ENCODE data around the gene PIP5KL1. TPM values are rescaled to one million over a fixed set of nuclear protein-coding genes. Genes with fewer than 3 reads are reported as not detected.

The PIP5KL1 gene
- total RNA-seq, 2 donors from 2014 or later, result 3.1 to 16.5 TPM

- no peak overlapping the region for H3K27ac ChIP-seq
- no peaks in the 10 kb centered on the region for H3K27me3 ChIP-seq (replicated peaks; ENCODE audit: insufficient read depth)
- WGBS, result 82% methylated on average over 14 of the region's 14 CpGs
- H3K4me1 ChIP-seq (replicated peaks), result peaks cover 8% of the 10 kb centered on the region
- intact Hi-C loops (cut with DNase I), result loop anchor here (5.0 kb wide), 1 partner anchor 139 kb away; the partner anchor contains the start of gene TOR2A
- H3K9me3 ChIP-seq, result no peaks in the 10 kb centered on the region
- no peak overlapping the region for H3K4me3 ChIP-seq
- no peak for DNase-seq (ENCODE audit: low spot score)
- TF ChIP-seq CTCF (IDR thresholded peaks at IDR 0.05), result no peak
- no peak for TF ChIP-seq POLR2AphosphoS5 (IDR thresholded peaks at IDR 0.05)
- no peak for TF ChIP-seq POLR2A (IDR thresholded peaks at IDR 0.05)
- no peaks in the 10 kb centered on the region for H3K36me3 ChIP-seq
These were observed 54.4 kb downstream of the PIP5KL1 start for GRCh38 chr9:127876026-127876763.

GRCh38 chr9:127875306-127875966, 55.1 kb downstream of the PIP5KL1 start:
- H3K27me3 ChIP-seq (replicated peaks; ENCODE audit: insufficient read depth), result no peaks in the 10 kb centered on the region
- WGBS, result 83% methylated on average over 10 of the region's 10 CpGs
- H3K4me1 ChIP-seq (replicated peaks), result peaks cover 8% of the 10 kb centered on the region
- H3K9me3 ChIP-seq, result no peaks in the 10 kb centered on the region
- intact Hi-C loops (cut with DNase I), result loop anchor here (5.0 kb wide), 1 partner anchor 138 kb away; the partner anchor contains the start of gene TOR2A
- H3K27ac ChIP-seq, result no peak overlapping the region
- DNase-seq (ENCODE audit: low spot score), result no peak
- H3K36me3 ChIP-seq, result no peaks in the 10 kb centered on the region
- no peak overlapping the region for H3K4me3 ChIP-seq
- TF ChIP-seq POLR2A (IDR thresholded peaks at IDR 0.05) (no peak), POLR2AphosphoS5 (IDR thresholded peaks at IDR 0.05) (no peak), CTCF (IDR thresholded peaks at IDR 0.05) (no peak)

DNA sequence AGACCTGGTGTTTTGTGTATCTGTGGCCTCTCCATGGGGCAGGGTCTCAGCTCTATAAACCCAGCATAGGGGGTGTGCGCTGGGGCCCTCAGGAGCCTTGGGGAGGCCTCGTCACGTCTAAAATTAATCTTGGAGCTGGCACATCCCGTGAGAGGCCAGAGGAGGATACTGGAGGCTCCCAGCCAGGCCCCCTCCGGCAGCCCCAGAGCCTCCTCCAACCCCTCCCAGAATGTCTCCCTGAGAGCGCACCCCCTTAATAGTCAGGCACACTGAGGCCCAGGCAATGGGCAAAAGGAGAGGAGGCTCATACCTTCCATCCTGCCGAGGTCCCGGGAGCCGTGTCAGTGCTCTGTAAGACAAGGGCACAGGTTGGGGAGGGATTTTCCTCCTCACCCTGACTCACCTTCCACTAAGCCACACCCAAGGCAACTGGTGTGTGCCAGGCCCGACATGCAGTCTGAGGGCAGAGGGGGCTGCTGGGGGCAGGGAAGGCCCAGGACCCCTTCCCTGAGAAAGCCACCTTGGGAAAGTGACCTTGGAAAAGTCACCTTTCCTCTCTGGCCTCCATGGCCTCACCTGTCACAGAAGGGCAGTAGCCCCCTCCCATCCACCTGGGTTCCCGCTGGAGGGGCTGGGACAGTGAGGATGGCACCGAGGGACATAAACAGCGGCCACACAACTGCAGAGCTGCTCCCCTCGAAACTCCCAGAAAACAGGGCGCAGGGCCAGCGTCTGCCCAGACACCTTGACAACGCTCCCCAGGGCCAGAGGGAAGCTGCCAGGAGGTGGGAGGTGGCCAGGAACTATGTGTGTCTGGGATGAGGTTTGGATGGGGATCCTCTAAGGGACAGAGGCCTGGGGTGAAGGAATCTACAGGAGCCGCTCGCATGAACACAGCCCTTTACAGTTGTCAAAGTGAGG, 56.0 kb downstream of the PIP5KL1 start:
- H3K9me3 ChIP-seq, result no peaks in the 10 kb centered on the region

DNA sequence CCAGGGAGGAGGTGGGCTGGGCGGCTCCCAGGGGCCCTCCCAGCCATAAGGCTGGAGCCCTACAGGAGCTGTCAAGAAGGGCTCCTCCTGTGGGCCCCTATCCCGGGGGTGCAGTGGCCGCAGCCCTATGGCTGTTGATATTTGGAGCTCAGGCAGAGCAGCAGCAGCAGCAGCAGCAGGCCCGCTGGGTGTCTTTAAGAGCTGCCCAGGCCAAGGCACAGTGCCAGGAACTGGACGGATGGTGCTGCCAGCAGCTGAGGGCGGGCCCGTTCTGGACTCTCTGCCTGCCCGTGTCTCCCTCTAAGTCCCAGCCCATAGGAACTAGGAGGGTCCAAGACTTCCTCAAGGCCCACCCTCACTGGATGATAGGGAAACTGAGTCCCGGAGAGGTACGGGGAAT, 56.7 kb downstream of the PIP5KL1 start:
- intact Hi-C loops (cut with DNase I), result loop anchor here (5.0 kb wide), 2 partner anchors 38 to 282 kb away; no protein-coding TSS in a partner anchor

More for the DNA sequence above, 56.0 kb downstream of the PIP5KL1 start:
- DNase-seq (ENCODE audit: low spot score), result no peak
- Histone ChIP-seq H3K27me3 (replicated peaks; ENCODE audit: insufficient read depth) (no peaks in the 10 kb centered on the region), H3K27ac (no peak overlapping the region), H3K4me1 (replicated peaks) (peaks cover 8% of the 10 kb centered on the region), H3K36me3 (no peaks in the 10 kb centered on the region), H3K4me3 (no peak overlapping the region)
- 67% methylated on average over 19 of the region's 19 CpGs for WGBS
- intact Hi-C loops (cut with DNase I), result loop anchor here (5.0 kb wide), 3 partner anchors 38 to 282 kb away; partner anchors contain the start of gene TOR2A
- TF ChIP-seq POLR2AphosphoS5 (IDR thresholded peaks at IDR 0.05) (no peak), CTCF (IDR thresholded peaks at IDR 0.05) (no peak)

More for the DNA sequence above, 56.7 kb downstream of the PIP5KL1 start:
- Histone ChIP-seq H3K4me1 (replicated peaks) (peaks cover 8% of the 10 kb centered on the region), H3K27me3 (replicated peaks; ENCODE audit: insufficient read depth) (no peaks in the 10 kb centered on the region), H3K9me3 (no peaks in the 10 kb centered on the region), H3K4me3 (no peak overlapping the region), H3K36me3 (no peaks in the 10 kb centered on the region), H3K27ac (no peak overlapping the region)
- no peak for TF ChIP-seq POLR2A (IDR thresholded peaks at IDR 0.05)
- TF ChIP-seq POLR2AphosphoS5 (IDR thresholded peaks at IDR 0.05), result peak; percentile 45
- DNase-seq (ENCODE audit: low spot score), result peak; percentile 76
- 39% methylated on average over 10 of the region's 10 CpGs for WGBS

All from prostate gland (tissue), 2 donors.